AG20443 (cell line): ENCODE data around the gene SYCP2L.
A peak's percentile ranks its signal among the peaks of the same experiment; 100 is the strongest.

Source experiments
- DNase-seq: peaks from one replicate; pipeline ENCODE4 v3.0.0; 2012; ENCODE audit warnings: low spot score, mixed read lengths

The SYCP2L gene

GRCh38 chr6:11008821-11009220 lies 122.0 kb downstream of the SYCP2L start:
- peak; percentile 49 for DNase-seq

- peak; percentile 56 for DNase-seq
Observed at GRCh38 chr6:11009353-11009752, 122.5 kb downstream of the SYCP2L start.

GRCh38 chr6:11011787-11012234 lies 125.0 kb downstream of the SYCP2L start:
- peak; percentile 17 for DNase-seq

DNA sequence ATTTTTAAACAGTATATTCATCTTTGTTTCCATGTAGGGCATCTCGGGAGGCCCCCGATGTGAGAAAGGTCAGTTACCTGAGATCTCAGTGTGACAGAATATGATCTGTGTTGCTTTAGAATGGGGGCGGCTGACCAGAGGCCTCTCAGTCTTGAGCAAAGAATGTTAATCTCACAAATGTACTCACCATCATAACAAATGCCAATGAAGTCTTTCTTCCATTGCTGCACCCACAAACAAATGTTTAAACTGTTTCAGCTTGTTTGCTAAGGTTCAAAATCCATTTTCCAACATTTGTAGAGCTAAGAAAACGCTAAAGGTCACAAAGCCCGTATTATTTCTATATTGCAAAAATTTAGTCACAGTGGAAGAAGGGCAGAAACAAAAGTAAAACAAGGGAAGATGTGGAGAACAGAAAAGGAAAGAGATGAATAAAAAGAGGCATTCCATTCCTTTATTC lies 125.5 kb downstream of the SYCP2L start:
- DNase-seq = no peak

DNA sequence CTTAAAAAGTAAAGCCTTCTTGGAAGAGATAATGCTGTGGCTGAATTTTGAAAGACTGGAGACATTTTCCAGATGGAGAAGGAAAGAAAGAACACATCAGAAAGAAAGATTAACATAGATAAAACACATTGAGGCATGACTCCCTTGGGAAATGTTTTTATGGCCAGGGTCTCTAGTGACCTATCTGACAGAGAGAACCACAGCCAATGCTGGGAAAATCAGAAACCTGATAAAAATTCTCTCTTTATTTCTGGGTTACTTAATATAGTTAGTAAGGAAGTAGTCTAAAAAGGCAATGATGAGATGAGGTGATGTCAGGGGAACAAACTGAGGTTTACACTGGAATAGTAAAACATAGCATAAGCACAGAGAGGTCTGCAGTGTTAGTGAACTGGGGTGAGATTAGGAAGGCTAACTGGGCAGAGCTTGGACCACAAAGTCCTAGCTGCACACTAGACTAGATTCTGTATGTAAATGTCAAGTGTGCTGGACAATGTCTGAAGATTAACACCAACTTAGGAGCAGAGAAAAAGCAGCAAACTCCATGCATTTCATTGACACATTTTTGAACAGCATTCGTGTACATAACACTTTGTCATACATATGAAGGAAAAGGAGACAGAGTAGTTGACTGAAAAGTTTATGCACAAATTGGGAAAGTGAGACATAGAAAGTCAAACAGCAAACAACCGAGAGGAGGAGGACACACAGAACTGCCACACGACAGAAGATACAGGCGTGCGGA lies 126.3 kb downstream of the SYCP2L start:
- DNase-seq = no peak

- DNase-seq = no peak
Observed at GRCh38 chr6:11013721-11014070, 126.8 kb downstream of the SYCP2L start.

DNA sequence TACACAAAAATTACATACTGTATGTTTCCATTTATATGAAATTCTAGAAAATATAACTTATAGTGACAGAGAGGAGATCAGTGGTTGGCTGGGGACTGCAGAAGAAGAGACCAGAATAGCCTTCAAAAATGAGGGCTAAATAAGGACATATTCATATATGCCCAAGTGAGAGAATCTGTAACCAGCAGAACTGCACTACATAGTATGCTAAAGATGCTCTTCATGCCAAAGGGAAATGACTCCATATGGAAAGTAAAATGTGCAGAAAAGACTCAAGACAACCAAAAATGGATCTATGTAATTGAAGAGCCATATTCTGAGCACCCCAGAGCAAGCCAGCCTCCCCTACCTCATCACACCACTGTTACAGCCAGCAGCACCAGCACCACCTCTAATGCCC lies 128.2 kb downstream of the SYCP2L start:
- no peak for DNase-seq

DNA sequence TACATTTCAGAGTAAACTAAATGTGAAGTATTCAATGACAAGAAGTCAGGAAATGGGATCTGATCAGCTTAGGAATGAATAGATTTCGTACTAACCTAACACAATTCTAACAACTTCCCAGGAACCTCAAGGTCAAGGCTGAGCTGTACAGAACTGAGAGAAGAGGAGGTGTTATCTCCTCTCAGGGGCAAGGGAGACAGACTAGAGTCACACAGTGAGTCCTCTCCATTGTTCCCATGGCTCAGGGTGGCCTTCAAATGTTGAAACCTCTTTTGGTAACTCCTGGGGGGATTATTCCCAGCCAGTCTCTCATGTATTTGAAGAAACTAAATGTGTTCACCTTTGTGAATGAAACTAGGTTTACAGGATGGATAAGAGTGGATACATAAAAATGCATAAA lies 129.6 kb downstream of the SYCP2L start:
- no peak for DNase-seq

GRCh38 chr6:11017090-11017489 lies 130.2 kb downstream of the SYCP2L start:
- DNase-seq = no peak

DNA sequence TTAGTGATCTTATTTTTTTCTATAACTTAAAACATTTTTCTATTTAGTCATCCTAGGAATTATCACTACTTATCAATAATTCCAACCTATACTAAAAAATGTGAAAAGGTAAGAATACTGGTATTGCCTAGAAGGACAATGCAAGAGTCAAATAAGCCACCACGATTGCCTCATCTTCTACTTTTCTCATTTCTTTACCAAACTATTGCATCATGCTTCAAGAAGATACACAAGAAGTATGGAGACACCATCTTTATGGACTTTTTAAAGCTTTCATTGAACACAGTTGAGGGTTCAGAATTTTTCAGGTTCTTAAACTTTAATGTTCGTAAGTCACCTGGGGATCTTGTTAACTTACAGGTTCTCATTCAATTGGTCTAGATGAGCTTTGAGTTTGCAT lies 131.4 kb downstream of the SYCP2L start:
- DNase-seq = no peak

- DNase-seq = no peak
Observed at GRCh38 chr6:11021003-11021402, 134.2 kb downstream of the SYCP2L start.

- no peak for DNase-seq
Observed at GRCh38 chr6:11021714-11022113, 134.9 kb downstream of the SYCP2L start.

DNA sequence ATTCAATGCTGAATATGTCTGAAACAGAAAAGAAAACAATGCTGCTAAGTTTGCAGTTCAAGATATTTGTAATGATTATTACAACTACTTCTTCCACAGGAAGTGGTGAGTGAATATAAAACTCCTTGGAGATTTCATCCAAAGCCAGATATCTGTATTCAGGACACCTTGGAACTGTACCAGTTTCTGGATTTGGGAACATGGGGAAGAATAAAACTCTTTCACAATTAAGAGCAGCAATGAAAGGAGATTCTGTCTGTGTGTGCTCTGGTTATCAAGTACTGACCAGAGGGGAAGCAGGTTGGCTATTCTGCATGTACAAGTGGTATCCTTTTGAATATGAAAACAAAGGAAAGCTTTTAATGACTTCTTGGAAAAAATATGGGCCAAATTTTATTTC lies 136.2 kb downstream of the SYCP2L start:
- DNase-seq = no peak
